Measurements from ENCODE around the gene PLA2G6. TPM values are rescaled to one million over a fixed set of nuclear protein-coding genes. Genes with fewer than 3 reads are reported as not detected.

PLA2G6 gene
- total RNA-seq, 1 experiment from 2014 or later = 24.1 TPM

DNA sequence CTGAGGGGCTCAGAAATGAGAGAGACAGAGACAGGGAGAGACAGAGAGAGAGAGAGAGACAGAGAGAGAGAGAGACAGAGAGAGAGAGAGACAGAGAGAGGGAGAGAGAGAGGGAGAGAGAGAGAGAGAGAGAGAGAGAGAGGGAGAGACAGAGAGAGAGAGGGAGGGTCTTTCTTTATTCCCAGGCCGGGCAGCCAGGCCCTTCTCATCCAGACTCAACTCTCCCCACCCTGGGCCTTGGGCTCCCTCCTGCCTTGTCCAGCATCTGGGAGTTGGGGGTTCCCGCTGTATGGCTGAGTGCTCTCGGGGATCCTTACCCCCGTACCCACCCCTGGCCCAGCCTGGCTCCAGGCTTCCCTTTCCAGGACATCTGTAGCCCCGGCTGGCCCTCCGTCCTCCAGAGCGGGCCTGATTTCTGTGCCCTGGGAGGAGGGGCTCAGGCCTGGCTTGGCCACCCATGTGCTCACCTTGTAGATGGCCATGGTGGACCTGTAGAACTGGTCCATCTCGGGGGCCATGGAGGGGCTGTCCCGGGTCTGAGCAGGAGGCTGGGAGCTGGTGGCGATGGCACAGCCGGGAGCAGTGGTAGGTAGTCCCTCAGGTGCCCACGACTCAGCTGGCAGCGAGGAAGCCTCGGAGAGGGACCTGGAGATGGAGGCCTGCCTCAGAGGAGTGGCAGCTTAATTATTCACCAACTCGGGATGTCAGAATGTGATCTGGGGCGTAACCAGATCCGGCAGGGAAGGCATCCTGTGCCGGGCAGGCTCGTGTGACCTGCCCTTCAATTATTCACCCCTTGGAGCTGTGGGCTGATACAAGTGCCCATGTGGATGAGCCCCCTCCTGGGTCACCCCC, 71.4 kb downstream of the PLA2G6 start, which contains the start of gene BAIAP2L2:
Gene BAIAP2L2, minus strand, starts transcription at position 677 of the 855 bp plus-strand sequence. Its CDS starts 159 bp downstream, at position 518.
- no peak within 1 kb of the TSS for H2BK20ac ChIP-seq (ENCODE audit: low read depth, low read length, poor library complexity, severe bottlenecking)
- no CpG with 5 or more reads among the region's 19 CpGs for WGBS (ENCODE audit: extremely low coverage, insufficient read length, low lambda C conversion rate)
- no peak within 1 kb of the TSS for H2AK5ac ChIP-seq (ENCODE audit: insufficient read length, low read length)
- H3K23me2 ChIP-seq (ENCODE audit: insufficient read length, low read depth, low read length, poor library complexity, severe bottlenecking) = no peaks in the 10 kb centered on the region
- no peak within 1 kb of the TSS for H3K56ac ChIP-seq (ENCODE audit: insufficient read length, low read depth, low read length)
- no peak within 1 kb of the TSS for H3T11ph ChIP-seq (ENCODE audit: low read length)
- no peak within 1 kb of the TSS for H3K23ac ChIP-seq (ENCODE audit: insufficient read length, low read depth, low read length)
- peaks cover 2% of the 10 kb centered on the region for H4K20me1 ChIP-seq (ENCODE audit: control insufficient read depth, insufficient read depth, insufficient read length)
- H3K27me3 ChIP-seq (ENCODE audit: insufficient read depth, low read length) = no peaks in the 10 kb centered on the region
- no peaks in the 10 kb centered on the region for H3K4me1 ChIP-seq (ENCODE audit: insufficient read depth, low read length)
- Mint-ChIP-seq H3K4me1 (peaks cover 2 to 13% of the 10 kb centered on the region in 2 experiments), H3K27ac (peak within 1 kb of the TSS in 1 of 3 experiments; percentile 81; a peak in 2 of 7 replicates), H3K9me3 (peaks cover 0 to 3% of the 10 kb centered on the region in 2 experiments; a peak in 1 of 5 replicates), H3K27me3 (ENCODE audit: low read depth) (no peaks in the 10 kb centered on the region; the same call in 1 of the 2 replicates), H3K36me3 (ENCODE audit: insufficient read depth in 1 of 3, low read depth in 3 of 3) (peaks cover 0 to 2% (median 2%) of the 10 kb centered on the region in 3 experiments; a peak in 5 of 7 replicates), H3K4me3 (no peak within 1 kb of the TSS)
- no peak within 1 kb of the TSS for H2BK12ac ChIP-seq (ENCODE audit: insufficient read length, low read depth, low read length)
- peak; percentile 40 for DNase-seq
- H2BK15ac ChIP-seq (ENCODE audit: low read depth, low read length) = no peak within 1 kb of the TSS
- no peak within 1 kb of the TSS for H3K4me2 ChIP-seq (ENCODE audit: insufficient read depth, insufficient read length, low read length)
- H4K5ac ChIP-seq (ENCODE audit: insufficient read length, low read depth, low read length) = no peak within 1 kb of the TSS
- no peak within 1 kb of the TSS for H2AFZ ChIP-seq (ENCODE audit: low read length)
- H4K8ac ChIP-seq (replicated peaks; ENCODE audit: insufficient read length, low read depth, low read length) = no peak within 1 kb of the TSS
- no peak within 1 kb of the TSS for H3K18ac ChIP-seq (ENCODE audit: insufficient read length, low read depth, low read length)
- no peak within 1 kb of the TSS for H3K9ac ChIP-seq (ENCODE audit: extremely low read depth, insufficient read length, low read length)
- H2BK120ac ChIP-seq (ENCODE audit: low read depth, low read length, poor library complexity, severe bottlenecking) = no peak within 1 kb of the TSS
- H3K9me3 ChIP-seq (ENCODE audit: control insufficient read depth, low read depth, low read length) = no peaks in the 10 kb centered on the region
- H3K27ac ChIP-seq (ENCODE audit: insufficient read length, low read depth, low read length) = no peak within 1 kb of the TSS
- no peaks in the 10 kb centered on the region for H3K79me2 ChIP-seq (ENCODE audit: insufficient read depth, low read length)
- H3K14ac ChIP-seq (ENCODE audit: insufficient read depth, low read length) = no peak within 1 kb of the TSS; the same call in 1 of the 2 replicates
- H3K79me1 ChIP-seq (ENCODE audit: insufficient read depth, low read depth, low read length, poor library complexity, severe bottlenecking) = no peaks in the 10 kb centered on the region
- H3K4ac ChIP-seq (ENCODE audit: low read depth, low read length) = no peak within 1 kb of the TSS
- TF ChIP-seq, protein P1, sequence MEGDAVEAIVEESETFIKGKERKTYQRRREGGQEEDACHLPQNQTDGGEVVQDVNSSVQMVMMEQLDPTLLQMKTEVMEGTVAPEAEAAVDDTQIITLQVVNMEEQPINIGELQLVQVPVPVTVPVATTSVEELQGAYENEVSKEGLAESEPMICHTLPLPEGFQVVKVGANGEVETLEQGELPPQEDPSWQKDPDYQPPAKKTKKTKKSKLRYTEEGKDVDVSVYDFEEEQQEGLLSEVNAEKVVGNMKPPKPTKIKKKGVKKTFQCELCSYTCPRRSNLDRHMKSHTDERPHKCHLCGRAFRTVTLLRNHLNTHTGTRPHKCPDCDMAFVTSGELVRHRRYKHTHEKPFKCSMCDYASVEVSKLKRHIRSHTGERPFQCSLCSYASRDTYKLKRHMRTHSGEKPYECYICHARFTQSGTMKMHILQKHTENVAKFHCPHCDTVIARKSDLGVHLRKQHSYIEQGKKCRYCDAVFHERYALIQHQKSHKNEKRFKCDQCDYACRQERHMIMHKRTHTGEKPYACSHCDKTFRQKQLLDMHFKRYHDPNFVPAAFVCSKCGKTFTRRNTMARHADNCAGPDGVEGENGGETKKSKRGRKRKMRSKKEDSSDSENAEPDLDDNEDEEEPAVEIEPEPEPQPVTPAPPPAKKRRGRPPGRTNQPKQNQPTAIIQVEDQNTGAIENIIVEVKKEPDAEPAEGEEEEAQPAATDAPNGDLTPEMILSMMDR (conservative IDR thresholded peaks at IDR 0.05) = no peak
- no peak within 1 kb of the TSS for H4K91ac ChIP-seq (ENCODE audit: insufficient read length, low read depth, low read length)
- H2BK5ac ChIP-seq (ENCODE audit: insufficient read length, low read length) = no peak within 1 kb of the TSS

Measured in H9 (cell line).